ENCODE results near the gene CCDC191. TPM values are rescaled to one million over a fixed set of nuclear protein-coding genes. Genes with fewer than 3 reads are reported as not detected.

Gene CCDC191
- total RNA-seq, 3 donors from 2014 or later: 4.3 to 13.2 (median 10.8) TPM

DNA sequence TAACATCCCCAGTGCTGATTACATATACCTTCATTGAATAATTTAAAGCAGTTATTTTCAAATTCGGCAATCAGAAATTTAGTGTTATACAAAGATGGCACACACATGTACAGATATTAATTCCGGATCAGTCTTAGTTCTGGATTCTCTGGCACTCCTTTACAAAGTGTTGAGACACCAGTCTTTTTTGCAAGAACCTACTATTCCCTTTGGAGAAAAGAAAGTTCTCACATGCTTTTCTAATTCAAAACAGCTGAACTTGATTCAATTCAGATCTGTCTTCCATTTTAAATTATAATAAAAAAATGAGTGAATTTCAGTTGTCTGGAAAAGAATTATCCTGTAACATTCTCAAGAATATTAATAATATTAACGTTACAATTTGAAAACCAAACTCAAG is 20.4 kb downstream of the CCDC191 start:
- Histone ChIP-seq H3K9me3 (no peaks in the 10 kb centered on the region), H3K4me3 (no peak overlapping the region), H3K27ac (no peak overlapping the region), H3K27me3 (no peaks in the 10 kb centered on the region), H3K36me3 (no peaks in the 10 kb centered on the region), H3K4me1 (no peaks in the 10 kb centered on the region)
- TF ChIP-seq POLR2AphosphoS5 (IDR thresholded peaks at IDR 0.05) (no peak), POLR2A (IDR thresholded peaks at IDR 0.05) (no peak)
- TF ChIP-seq, protein P1, sequence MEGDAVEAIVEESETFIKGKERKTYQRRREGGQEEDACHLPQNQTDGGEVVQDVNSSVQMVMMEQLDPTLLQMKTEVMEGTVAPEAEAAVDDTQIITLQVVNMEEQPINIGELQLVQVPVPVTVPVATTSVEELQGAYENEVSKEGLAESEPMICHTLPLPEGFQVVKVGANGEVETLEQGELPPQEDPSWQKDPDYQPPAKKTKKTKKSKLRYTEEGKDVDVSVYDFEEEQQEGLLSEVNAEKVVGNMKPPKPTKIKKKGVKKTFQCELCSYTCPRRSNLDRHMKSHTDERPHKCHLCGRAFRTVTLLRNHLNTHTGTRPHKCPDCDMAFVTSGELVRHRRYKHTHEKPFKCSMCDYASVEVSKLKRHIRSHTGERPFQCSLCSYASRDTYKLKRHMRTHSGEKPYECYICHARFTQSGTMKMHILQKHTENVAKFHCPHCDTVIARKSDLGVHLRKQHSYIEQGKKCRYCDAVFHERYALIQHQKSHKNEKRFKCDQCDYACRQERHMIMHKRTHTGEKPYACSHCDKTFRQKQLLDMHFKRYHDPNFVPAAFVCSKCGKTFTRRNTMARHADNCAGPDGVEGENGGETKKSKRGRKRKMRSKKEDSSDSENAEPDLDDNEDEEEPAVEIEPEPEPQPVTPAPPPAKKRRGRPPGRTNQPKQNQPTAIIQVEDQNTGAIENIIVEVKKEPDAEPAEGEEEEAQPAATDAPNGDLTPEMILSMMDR (IDR thresholded peaks at IDR 0.05): no peak
- intact Hi-C loops (cut with DNase I; ENCODE audit: low total_unique reads): no loop called here
- DNase-seq (ENCODE audit: low spot score in 2 of 2): no peak

DNA sequence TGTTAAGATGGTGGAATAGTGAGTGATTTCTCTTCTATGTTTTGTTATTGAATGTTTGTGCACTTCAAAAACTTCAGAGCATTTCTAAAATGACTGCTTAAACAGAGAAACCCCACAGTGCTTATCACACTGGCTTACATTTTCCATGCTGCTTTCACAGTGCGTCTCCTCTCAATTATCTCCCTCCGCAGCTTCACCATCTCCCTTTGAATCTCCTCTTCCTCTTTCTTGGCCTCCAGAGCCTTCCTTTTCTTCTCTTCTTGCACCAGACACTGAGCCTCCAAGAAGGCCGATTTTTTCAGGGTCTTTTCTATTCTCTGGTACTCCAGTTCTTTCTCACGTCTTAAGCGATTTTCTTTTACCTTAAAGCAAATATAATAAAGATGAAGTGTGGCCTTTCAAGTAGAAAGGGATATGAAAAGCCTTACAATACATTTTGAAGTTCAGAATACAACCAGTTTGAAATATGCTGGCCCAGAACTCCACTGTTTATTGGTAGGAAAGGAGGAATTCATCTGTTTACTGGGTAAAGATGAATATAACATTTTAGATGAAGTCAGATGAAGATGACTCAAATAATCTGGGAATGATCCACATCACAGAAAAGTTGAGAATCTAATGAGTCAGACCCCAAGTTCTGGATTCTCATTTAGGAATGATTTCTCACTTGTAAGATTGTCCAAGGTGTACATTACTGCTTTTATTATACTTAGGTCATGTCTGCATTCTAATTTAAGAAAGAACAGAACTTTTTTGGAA is 21.4 kb downstream of the CCDC191 start:
- DNase-seq (ENCODE audit: low spot score in 2 of 2): no peak
- H3K9me3 ChIP-seq: no peaks in the 10 kb centered on the region
- intact Hi-C loops (cut with DNase I; ENCODE audit: low total_unique reads): no loop called here
- no peak overlapping the region for H3K27ac ChIP-seq
- H3K36me3 ChIP-seq: no peaks in the 10 kb centered on the region
- TF ChIP-seq POLR2A (IDR thresholded peaks at IDR 0.05) (no peak), POLR2AphosphoS5 (IDR thresholded peaks at IDR 0.05) (no peak)
- TF ChIP-seq, protein P1 (IDR thresholded peaks at IDR 0.05): no peak
- no peak overlapping the region for H3K4me3 ChIP-seq
- no peaks in the 10 kb centered on the region for H3K27me3 ChIP-seq
- no peaks in the 10 kb centered on the region for H3K4me1 ChIP-seq

DNA sequence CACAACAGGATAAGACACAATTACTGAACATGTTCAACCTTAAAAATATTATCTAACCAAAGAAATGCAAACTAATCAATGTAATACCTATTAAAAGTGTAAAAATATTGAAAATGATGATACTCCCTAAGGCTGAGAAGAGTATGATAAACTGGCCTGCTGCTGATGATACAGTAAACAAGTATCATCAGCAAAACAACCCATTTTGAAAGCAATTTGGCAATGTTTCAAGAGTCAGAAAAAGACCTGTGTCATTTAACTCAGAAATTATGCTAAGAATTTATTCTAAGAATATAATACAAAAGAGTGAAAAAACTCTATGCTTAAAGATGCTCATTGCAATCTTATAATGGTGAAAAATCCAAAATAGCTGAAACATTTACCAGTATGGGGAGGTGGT is 22.1 kb downstream of the CCDC191 start:
- Histone ChIP-seq H3K4me1 (no peaks in the 10 kb centered on the region), H3K27me3 (no peaks in the 10 kb centered on the region), H3K36me3 (no peaks in the 10 kb centered on the region), H3K9me3 (no peaks in the 10 kb centered on the region), H3K4me3 (no peak overlapping the region), H3K27ac (no peak overlapping the region)
- no peak for DNase-seq (ENCODE audit: low spot score in 2 of 2)
- intact Hi-C loops (cut with DNase I; ENCODE audit: low total_unique reads): no loop called here
- TF ChIP-seq POLR2AphosphoS5 (IDR thresholded peaks at IDR 0.05): no peak
- TF ChIP-seq POLR2A (IDR thresholded peaks at IDR 0.05): no peak
- TF ChIP-seq, protein P1 (IDR thresholded peaks at IDR 0.05): no peak

DNA sequence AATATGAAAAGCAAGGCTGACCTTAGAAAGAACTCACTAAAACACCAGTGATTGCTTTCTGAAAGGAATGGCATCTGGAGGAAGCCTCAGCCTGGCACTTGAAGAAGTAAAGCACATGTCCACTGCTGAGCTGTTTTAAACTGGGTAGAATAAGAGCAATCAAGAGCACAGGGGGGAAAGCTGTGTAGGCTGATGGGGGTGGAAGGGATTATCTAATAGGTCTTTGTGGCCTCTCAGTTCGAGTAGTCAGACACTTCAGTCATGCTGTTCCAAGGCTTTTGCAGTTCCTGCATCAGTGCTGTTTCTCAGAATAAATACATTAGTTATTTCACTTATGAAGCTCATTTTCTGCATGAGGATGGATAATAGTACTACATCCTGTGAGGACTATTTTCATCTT is 22.6 kb downstream of the CCDC191 start:
- no peaks in the 10 kb centered on the region for H3K27me3 ChIP-seq
- intact Hi-C loops (cut with DNase I; ENCODE audit: low total_unique reads): no loop called here
- H3K4me1 ChIP-seq: no peaks in the 10 kb centered on the region
- no peaks in the 10 kb centered on the region for H3K9me3 ChIP-seq
- no peaks in the 10 kb centered on the region for H3K36me3 ChIP-seq
- TF ChIP-seq POLR2AphosphoS5 (IDR thresholded peaks at IDR 0.05) (no peak), POLR2A (IDR thresholded peaks at IDR 0.05) (no peak)
- TF ChIP-seq, protein P1 (IDR thresholded peaks at IDR 0.05): no peak
- DNase-seq (ENCODE audit: low spot score in 2 of 2): no peak
- H3K4me3 ChIP-seq: no peak overlapping the region
- no peak overlapping the region for H3K27ac ChIP-seq

DNA sequence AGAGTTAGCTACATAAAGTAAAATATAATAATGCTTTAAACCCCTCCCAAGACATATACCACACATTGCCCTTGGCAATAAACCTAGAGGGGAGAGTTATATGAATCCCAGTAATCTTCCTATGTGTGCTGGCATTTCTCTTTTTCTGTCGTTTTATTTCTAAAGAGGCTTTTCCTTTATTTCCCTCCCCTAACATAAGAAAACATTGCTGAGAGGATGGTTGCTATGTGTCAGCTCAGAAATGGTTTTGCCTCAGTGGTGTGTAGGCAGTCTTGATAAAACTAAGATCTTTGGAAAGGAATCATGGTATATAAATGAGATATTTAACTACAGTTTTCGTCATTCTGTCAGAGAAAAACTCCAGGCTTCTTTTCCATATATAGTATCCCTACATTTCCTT is 30.0 kb downstream of the CCDC191 start:
- H3K36me3 ChIP-seq: no peaks in the 10 kb centered on the region
- no peak for DNase-seq (ENCODE audit: low spot score in 2 of 2)
- H3K4me3 ChIP-seq: no peak overlapping the region
- intact Hi-C loops (cut with DNase I; ENCODE audit: low total_unique reads): no loop called here
- H3K27ac ChIP-seq: no peak overlapping the region
- no peaks in the 10 kb centered on the region for H3K4me1 ChIP-seq
- no peaks in the 10 kb centered on the region for H3K9me3 ChIP-seq
- no peaks in the 10 kb centered on the region for H3K27me3 ChIP-seq
- TF ChIP-seq, protein P1 (IDR thresholded peaks at IDR 0.05): no peak
- TF ChIP-seq POLR2A (IDR thresholded peaks at IDR 0.05) (no peak), POLR2AphosphoS5 (IDR thresholded peaks at IDR 0.05) (no peak)
